Measurements from ENCODE around the gene FIBCD1. TPM values are rescaled to one million over a fixed set of nuclear protein-coding genes. Genes with fewer than 3 reads are reported as not detected.

The FIBCD1 gene
- total RNA-seq, 1 experiment from 2014 or later, result 7.1 TPM

DNA sequence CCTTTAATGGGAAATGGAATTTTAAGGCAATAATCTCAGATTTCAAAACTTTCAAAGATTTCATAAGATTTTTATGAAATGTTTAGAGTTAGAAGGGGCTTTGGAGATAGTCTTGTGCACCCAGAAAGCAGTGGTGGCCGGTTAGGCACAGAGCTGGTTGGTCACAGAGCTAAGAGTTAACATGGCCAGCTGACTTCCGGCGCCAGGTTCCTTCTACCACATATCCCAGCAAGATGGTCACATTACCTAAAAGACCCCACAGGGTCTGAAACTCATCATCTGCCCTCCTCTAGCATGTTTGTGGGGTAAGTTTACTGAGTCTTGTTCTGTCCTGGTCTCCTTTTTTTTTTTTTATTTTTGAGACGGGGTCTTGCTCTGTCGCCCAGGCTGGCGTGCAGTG is 61.7 kb downstream of the FIBCD1 start:
- H2AFZ ChIP-seq (ENCODE audit: low read length), result no peak overlapping the region
- no peaks in the 10 kb centered on the region for H3K4me1 ChIP-seq (ENCODE audit: insufficient read depth, low read length)
- no peak overlapping the region for H2BK15ac ChIP-seq (ENCODE audit: low read depth, low read length)
- H3K23me2 ChIP-seq (ENCODE audit: insufficient read length, low read depth, low read length, poor library complexity, severe bottlenecking), result no peaks in the 10 kb centered on the region
- Mint-ChIP-seq H3K4me3 (no peak overlapping the region), H3K4me1 (no peaks in the 10 kb centered on the region), H3K27me3 (ENCODE audit: low read depth) (no peaks in the 10 kb centered on the region), H3K27ac (no peak overlapping the region), H3K9me3 (no peaks in the 10 kb centered on the region), H3K36me3 (ENCODE audit: insufficient read depth in 1 of 3, low read depth in 3 of 3) (peaks cover 61 to 90% (median 89%) of the 10 kb centered on the region in 3 experiments)
- no peaks in the 10 kb centered on the region for H3K79me1 ChIP-seq (ENCODE audit: insufficient read depth, low read depth, low read length, poor library complexity, severe bottlenecking)
- H3K56ac ChIP-seq (ENCODE audit: insufficient read length, low read depth, low read length), result no peak overlapping the region
- H2BK5ac ChIP-seq (ENCODE audit: insufficient read length, low read length), result no peak overlapping the region
- no peak overlapping the region for H3T11ph ChIP-seq (ENCODE audit: low read length)
- no peaks in the 10 kb centered on the region for H3K9me3 ChIP-seq (ENCODE audit: control insufficient read depth, low read depth, low read length)
- DNase-seq, result no peak
- H3K23ac ChIP-seq (ENCODE audit: insufficient read length, low read depth, low read length), result no peak overlapping the region
- no peak overlapping the region for H2BK12ac ChIP-seq (ENCODE audit: insufficient read length, low read depth, low read length)
- H2BK20ac ChIP-seq (ENCODE audit: low read depth, low read length, poor library complexity, severe bottlenecking), result no peak overlapping the region
- no peak overlapping the region for H3K4me2 ChIP-seq (ENCODE audit: insufficient read depth, insufficient read length, low read length)
- WGBS (ENCODE audit: extremely low coverage, insufficient read length, low lambda C conversion rate), result no CpG with 5 or more reads among the region's 6 CpGs
- no peak overlapping the region for H3K27ac ChIP-seq (ENCODE audit: insufficient read length, low read depth, low read length)
- H2BK120ac ChIP-seq (ENCODE audit: low read depth, low read length, poor library complexity, severe bottlenecking), result no peak overlapping the region
- no peaks in the 10 kb centered on the region for H3K27me3 ChIP-seq (ENCODE audit: insufficient read depth, low read length)
- H3K4ac ChIP-seq (ENCODE audit: low read depth, low read length), result no peak overlapping the region
- TF ChIP-seq, protein P1, sequence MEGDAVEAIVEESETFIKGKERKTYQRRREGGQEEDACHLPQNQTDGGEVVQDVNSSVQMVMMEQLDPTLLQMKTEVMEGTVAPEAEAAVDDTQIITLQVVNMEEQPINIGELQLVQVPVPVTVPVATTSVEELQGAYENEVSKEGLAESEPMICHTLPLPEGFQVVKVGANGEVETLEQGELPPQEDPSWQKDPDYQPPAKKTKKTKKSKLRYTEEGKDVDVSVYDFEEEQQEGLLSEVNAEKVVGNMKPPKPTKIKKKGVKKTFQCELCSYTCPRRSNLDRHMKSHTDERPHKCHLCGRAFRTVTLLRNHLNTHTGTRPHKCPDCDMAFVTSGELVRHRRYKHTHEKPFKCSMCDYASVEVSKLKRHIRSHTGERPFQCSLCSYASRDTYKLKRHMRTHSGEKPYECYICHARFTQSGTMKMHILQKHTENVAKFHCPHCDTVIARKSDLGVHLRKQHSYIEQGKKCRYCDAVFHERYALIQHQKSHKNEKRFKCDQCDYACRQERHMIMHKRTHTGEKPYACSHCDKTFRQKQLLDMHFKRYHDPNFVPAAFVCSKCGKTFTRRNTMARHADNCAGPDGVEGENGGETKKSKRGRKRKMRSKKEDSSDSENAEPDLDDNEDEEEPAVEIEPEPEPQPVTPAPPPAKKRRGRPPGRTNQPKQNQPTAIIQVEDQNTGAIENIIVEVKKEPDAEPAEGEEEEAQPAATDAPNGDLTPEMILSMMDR (conservative IDR thresholded peaks at IDR 0.05), result no peak
- no peak overlapping the region for H3K18ac ChIP-seq (ENCODE audit: insufficient read length, low read depth, low read length)
- H2AK5ac ChIP-seq (ENCODE audit: insufficient read length, low read length), result no peak overlapping the region
- no peak overlapping the region for H3K9ac ChIP-seq (ENCODE audit: extremely low read depth, insufficient read length, low read length)
- H4K5ac ChIP-seq (ENCODE audit: insufficient read length, low read depth, low read length), result no peak overlapping the region
- H3K79me2 ChIP-seq (ENCODE audit: insufficient read depth, low read length), result no peaks in the 10 kb centered on the region
- H4K8ac ChIP-seq (replicated peaks; ENCODE audit: insufficient read length, low read depth, low read length), result no peak overlapping the region
- H4K20me1 ChIP-seq (ENCODE audit: control insufficient read depth, insufficient read depth, insufficient read length), result peaks cover 2% of the 10 kb centered on the region
- no peak overlapping the region for H3K14ac ChIP-seq (ENCODE audit: insufficient read depth, low read length)
- no peak overlapping the region for H4K91ac ChIP-seq (ENCODE audit: insufficient read length, low read depth, low read length)

Data from H9 (cell line).